ENCODE results near the gene TPPP3.
A peak's percentile ranks its signal among the peaks of the same experiment; 100 is the strongest.

TPPP3 gene

DNA sequence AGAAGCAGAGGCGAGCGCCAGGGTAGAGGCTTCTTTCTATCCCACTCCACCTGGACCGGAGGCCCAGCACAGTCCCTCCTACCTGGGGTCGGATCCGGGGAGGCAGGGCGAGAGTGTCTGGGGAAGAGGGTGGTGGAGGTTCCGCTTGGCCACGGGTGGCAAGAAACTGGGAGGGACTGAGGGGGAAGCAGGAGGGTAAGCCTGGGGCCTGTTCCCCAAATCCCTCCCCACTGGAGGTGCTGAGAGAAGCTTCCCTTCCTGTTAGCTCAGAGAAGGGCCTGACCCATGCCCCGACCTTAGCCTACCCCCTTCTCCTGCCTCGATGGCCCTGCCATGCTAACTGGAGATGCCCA is 1.8 kb upstream of the TPPP3 start:
- Histone ChIP-seq H2BK5ac (ENCODE audit: low read depth, low read length, poor library complexity, severe bottlenecking) (no peak overlapping the region), H3K36me3 (ENCODE audit: control insufficient read depth in 1 of 2, insufficient read depth in 2 of 2, low read depth in 1 of 2, low read length in 2 of 2) (no peaks in the 10 kb centered on the region), H2AFZ (ENCODE audit: low read depth, low read length) (no peak overlapping the region), H2BK120ac (ENCODE audit: low read depth, low read length) (no peak overlapping the region), H2BK15ac (ENCODE audit: low read depth, poor library complexity, severe bottlenecking) (peak overlapping the region; percentile 30), H3K23ac (ENCODE audit: low read length in 2 of 2) (no peak overlapping the region), H3K4ac (ENCODE audit: low read depth in 1 of 2, low read length in 2 of 2) (no peak overlapping the region), H2BK12ac (ENCODE audit: low read length in 2 of 2) (no peak overlapping the region), H3K9ac (ENCODE audit: low read length) (no peak overlapping the region), H3K4me2 (ENCODE audit: low read length, poor library complexity, severe bottlenecking) (no peak overlapping the region), H4K8ac (ENCODE audit: low read length) (no peak overlapping the region), H3K14ac (ENCODE audit: low read length in 2 of 2) (no peak overlapping the region), H3K27me3 (ENCODE audit: control insufficient read depth in 1 of 2, insufficient read depth in 1 of 2, low read length in 2 of 2) (peaks cover 15 to 81% of the 10 kb centered on the region in 2 experiments), H3K4me3 (ENCODE audit: insufficient read depth in 1 of 2, low read depth in 1 of 2, low read length in 2 of 2) (no peak overlapping the region), H3K27ac (ENCODE audit: low read length, poor library complexity, severe bottlenecking) (no peak overlapping the region), H2AK5ac (ENCODE audit: low read length, severe bottlenecking) (no peak overlapping the region), H3K18ac (ENCODE audit: low read depth in 1 of 2, low read length in 2 of 2) (no peak overlapping the region), H3K79me1 (replicated peaks; ENCODE audit: low read length, poor library complexity, severe bottlenecking) (no peaks in the 10 kb centered on the region), H4K91ac (ENCODE audit: low read length) (no peak overlapping the region), H3K9me3 (ENCODE audit: control insufficient read depth, low read length) (no peaks in the 10 kb centered on the region), H3K4me1 (ENCODE audit: control insufficient read depth, insufficient read depth, low read depth, low read length) (peaks cover 52% of the 10 kb centered on the region)
- DNase-seq: no peak
- WGBS: 78% methylated on average over 7 of the region's 10 CpGs

DNA sequence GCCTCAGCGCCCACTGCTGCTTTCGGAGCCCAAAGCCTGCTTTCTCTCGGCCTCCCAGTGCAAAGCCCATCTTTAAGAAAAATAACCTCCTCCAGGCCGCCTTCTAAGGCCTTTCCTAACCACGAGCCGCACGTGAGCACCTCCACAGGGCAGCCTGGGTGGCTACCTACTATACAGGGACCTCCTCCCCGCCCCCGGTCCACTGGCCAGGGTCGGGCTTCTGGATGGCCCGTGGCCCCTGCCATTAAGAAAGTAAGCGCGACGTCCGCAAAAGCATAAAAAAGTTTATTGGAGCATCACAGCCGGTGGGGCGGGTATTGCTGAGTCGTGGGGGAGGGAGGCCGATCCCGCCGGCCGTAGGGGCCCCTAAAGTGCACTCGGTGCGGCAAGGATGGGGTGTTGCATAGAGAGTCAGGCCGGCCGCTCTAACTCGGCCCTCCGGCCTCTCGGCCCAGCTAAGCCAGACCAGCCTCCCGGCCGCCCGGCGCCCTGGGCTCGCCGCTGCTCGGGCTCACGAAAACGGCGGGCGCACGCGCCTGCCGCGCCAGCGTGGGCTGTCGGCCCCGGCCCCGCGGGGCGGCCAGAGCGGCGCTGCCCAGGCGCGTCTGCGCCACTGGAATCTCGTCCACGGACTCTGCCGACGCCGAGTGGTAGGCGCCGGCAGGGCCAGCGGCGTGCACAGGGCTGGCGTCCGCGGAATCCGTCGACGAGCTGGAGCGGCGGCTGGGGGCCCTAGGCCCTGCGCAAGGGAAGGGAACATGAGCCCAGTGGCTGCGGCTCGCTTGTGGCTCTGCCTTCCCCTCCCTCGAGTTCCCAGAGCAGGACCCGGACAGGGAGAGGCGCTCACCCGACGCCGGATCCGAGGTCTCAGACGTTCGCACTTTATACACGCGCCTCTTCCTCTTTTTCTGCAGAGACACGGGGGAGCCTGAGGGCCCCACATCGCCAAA is 1.1 kb upstream of the TPPP3 start:
- no peak overlapping the region for H2AFZ ChIP-seq (ENCODE audit: low read depth, low read length)
- no peaks in the 10 kb centered on the region for H3K79me1 ChIP-seq (replicated peaks; ENCODE audit: low read length, poor library complexity, severe bottlenecking)
- peak overlapping the region; percentile 27 for H3K4me2 ChIP-seq (ENCODE audit: low read length, poor library complexity, severe bottlenecking)
- H3K18ac ChIP-seq (ENCODE audit: low read depth in 1 of 2, low read length in 2 of 2): peak overlapping the region; percentile 6 to 34
- no peaks in the 10 kb centered on the region for H3K9me3 ChIP-seq (ENCODE audit: control insufficient read depth, low read length)
- H3K4ac ChIP-seq (ENCODE audit: low read depth in 1 of 2, low read length in 2 of 2): no peak overlapping the region
- H2BK120ac ChIP-seq (ENCODE audit: low read depth, low read length): no peak overlapping the region
- H2BK5ac ChIP-seq (ENCODE audit: low read depth, low read length, poor library complexity, severe bottlenecking): no peak overlapping the region
- H4K91ac ChIP-seq (ENCODE audit: low read length): no peak overlapping the region
- no peak overlapping the region for H2AK5ac ChIP-seq (ENCODE audit: low read length, severe bottlenecking)
- H2BK12ac ChIP-seq (ENCODE audit: low read length in 2 of 2): peak overlapping the region in 1 of 2 experiments; percentile 10
- WGBS: 15% methylated on average over 67 of the region's 88 CpGs
- peaks cover 46% of the 10 kb centered on the region for H3K4me1 ChIP-seq (ENCODE audit: control insufficient read depth, insufficient read depth, low read depth, low read length)
- peaks cover 15 to 75% of the 10 kb centered on the region in 2 experiments for H3K27me3 ChIP-seq (ENCODE audit: control insufficient read depth in 1 of 2, insufficient read depth in 1 of 2, low read length in 2 of 2)
- no peaks in the 10 kb centered on the region for H3K36me3 ChIP-seq (ENCODE audit: control insufficient read depth in 1 of 2, insufficient read depth in 2 of 2, low read depth in 1 of 2, low read length in 2 of 2)
- no peak overlapping the region for H3K27ac ChIP-seq (ENCODE audit: low read length, poor library complexity, severe bottlenecking)
- H4K8ac ChIP-seq (ENCODE audit: low read length): peak overlapping the region; percentile 58
- H3K14ac ChIP-seq (ENCODE audit: low read length in 2 of 2): no peak overlapping the region
- peak; percentile 38 for DNase-seq
- peak overlapping the region in 1 of 2 experiments; percentile 74 for H3K4me3 ChIP-seq (ENCODE audit: insufficient read depth in 1 of 2, low read depth in 1 of 2, low read length in 2 of 2)
- no peak overlapping the region for H3K23ac ChIP-seq (ENCODE audit: low read length in 2 of 2)
- peak overlapping the region; percentile 30 for H2BK15ac ChIP-seq (ENCODE audit: low read depth, poor library complexity, severe bottlenecking)
- H3K9ac ChIP-seq (ENCODE audit: low read length): peak overlapping the region; percentile 85

DNA sequence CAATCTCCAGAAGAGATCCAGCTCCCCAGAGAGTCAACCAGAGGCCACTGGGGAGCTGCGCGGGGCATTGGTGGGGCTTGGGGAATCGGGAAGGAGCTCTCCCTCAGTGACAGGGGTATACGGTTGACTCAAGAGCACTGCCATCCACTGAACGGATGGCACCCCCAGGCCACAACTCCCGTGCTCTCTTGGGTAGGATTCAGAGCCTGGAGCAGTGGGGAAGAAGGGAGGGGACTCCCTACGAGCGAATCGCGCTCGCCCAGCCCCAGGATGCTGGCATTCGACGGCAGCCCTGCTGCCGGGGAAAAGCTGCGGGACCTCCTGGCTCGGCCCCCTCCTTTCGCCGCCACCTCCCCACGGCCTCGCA is 473 bp upstream of the TPPP3 start:
- H2BK5ac ChIP-seq (ENCODE audit: low read depth, low read length, poor library complexity, severe bottlenecking): no peak overlapping the region
- no peaks in the 10 kb centered on the region for H3K9me3 ChIP-seq (ENCODE audit: control insufficient read depth, low read length)
- peak overlapping the region in 1 of 2 experiments; percentile 45 for H2BK12ac ChIP-seq (ENCODE audit: low read length in 2 of 2)
- no peak for DNase-seq
- H3K4me1 ChIP-seq (ENCODE audit: control insufficient read depth, insufficient read depth, low read depth, low read length): peaks cover 42% of the 10 kb centered on the region
- 17% methylated on average over 19 of the region's 20 CpGs for WGBS
- no peaks in the 10 kb centered on the region for H3K36me3 ChIP-seq (ENCODE audit: control insufficient read depth in 1 of 2, insufficient read depth in 2 of 2, low read depth in 1 of 2, low read length in 2 of 2)
- H3K79me1 ChIP-seq (replicated peaks; ENCODE audit: low read length, poor library complexity, severe bottlenecking): no peaks in the 10 kb centered on the region
- H3K23ac ChIP-seq (ENCODE audit: low read length in 2 of 2): peak overlapping the region in 1 of 2 experiments; percentile 34
- H2AFZ ChIP-seq (ENCODE audit: low read depth, low read length): no peak overlapping the region
- peak overlapping the region; percentile 1 for H4K8ac ChIP-seq (ENCODE audit: low read length)
- H3K4me2 ChIP-seq (ENCODE audit: low read length, poor library complexity, severe bottlenecking): peak overlapping the region; percentile 37
- H4K91ac ChIP-seq (ENCODE audit: low read length): peak overlapping the region; percentile 9
- peak overlapping the region; percentile 28 to 34 for H3K18ac ChIP-seq (ENCODE audit: low read depth in 1 of 2, low read length in 2 of 2)
- no peak overlapping the region for H3K14ac ChIP-seq (ENCODE audit: low read length in 2 of 2)
- H2BK120ac ChIP-seq (ENCODE audit: low read depth, low read length): no peak overlapping the region
- peaks cover 15 to 69% of the 10 kb centered on the region in 2 experiments for H3K27me3 ChIP-seq (ENCODE audit: control insufficient read depth in 1 of 2, insufficient read depth in 1 of 2, low read length in 2 of 2)
- peak overlapping the region; percentile 12 for H2BK15ac ChIP-seq (ENCODE audit: low read depth, poor library complexity, severe bottlenecking)
- H2AK5ac ChIP-seq (ENCODE audit: low read length, severe bottlenecking): no peak overlapping the region
- no peak overlapping the region for H3K27ac ChIP-seq (ENCODE audit: low read length, poor library complexity, severe bottlenecking)
- no peak overlapping the region for H3K4ac ChIP-seq (ENCODE audit: low read depth in 1 of 2, low read length in 2 of 2)
- H3K9ac ChIP-seq (ENCODE audit: low read length): peak overlapping the region; percentile 85
- peak overlapping the region in 1 of 2 experiments; percentile 74 for H3K4me3 ChIP-seq (ENCODE audit: insufficient read depth in 1 of 2, low read depth in 1 of 2, low read length in 2 of 2)

GRCh38 chr16:67392301-67393059 is 818 bp downstream of the TPPP3 start:
- WGBS: 93% methylated on average over 18 of the region's 18 CpGs

More at GRCh38 chr16:67392301-67393059, 818 bp downstream of the TPPP3 start:
- H2BK15ac ChIP-seq (ENCODE audit: low read depth, poor library complexity, severe bottlenecking): no peak overlapping the region
- no peak overlapping the region for H2AFZ ChIP-seq (ENCODE audit: low read depth, low read length)
- H4K91ac ChIP-seq (ENCODE audit: low read length): no peak overlapping the region
- no peak overlapping the region for H3K27ac ChIP-seq (ENCODE audit: low read length, poor library complexity, severe bottlenecking)
- H3K4me2 ChIP-seq (ENCODE audit: low read length, poor library complexity, severe bottlenecking): no peak overlapping the region
- peak overlapping the region; percentile 14 to 83 for H2BK12ac ChIP-seq (ENCODE audit: low read length in 2 of 2)
- peaks cover 26 to 71% of the 10 kb centered on the region in 2 experiments for H3K27me3 ChIP-seq (ENCODE audit: control insufficient read depth in 1 of 2, insufficient read depth in 1 of 2, low read length in 2 of 2)
- H2BK5ac ChIP-seq (ENCODE audit: low read depth, low read length, poor library complexity, severe bottlenecking): no peak overlapping the region
- peak overlapping the region in 1 of 2 experiments; percentile 53 for H3K14ac ChIP-seq (ENCODE audit: low read length in 2 of 2)
- H2AK5ac ChIP-seq (ENCODE audit: low read length, severe bottlenecking): no peak overlapping the region
- no peaks in the 10 kb centered on the region for H3K9me3 ChIP-seq (ENCODE audit: control insufficient read depth, low read length)
- peak overlapping the region; percentile 39 for H4K8ac ChIP-seq (ENCODE audit: low read length)
- peak overlapping the region in 1 of 2 experiments; percentile 74 for H3K4me3 ChIP-seq (ENCODE audit: insufficient read depth in 1 of 2, low read depth in 1 of 2, low read length in 2 of 2)
- peak overlapping the region; percentile 85 for H3K9ac ChIP-seq (ENCODE audit: low read length)
- no peak overlapping the region for H2BK120ac ChIP-seq (ENCODE audit: low read depth, low read length)
- H3K79me1 ChIP-seq (replicated peaks; ENCODE audit: low read length, poor library complexity, severe bottlenecking): no peaks in the 10 kb centered on the region
- no peak for DNase-seq
- H3K4ac ChIP-seq (ENCODE audit: low read depth in 1 of 2, low read length in 2 of 2): no peak overlapping the region
- H3K4me1 ChIP-seq (ENCODE audit: control insufficient read depth, insufficient read depth, low read depth, low read length): peaks cover 42% of the 10 kb centered on the region
- H3K36me3 ChIP-seq (ENCODE audit: control insufficient read depth in 1 of 2, insufficient read depth in 2 of 2, low read depth in 1 of 2, low read length in 2 of 2): no peaks in the 10 kb centered on the region
- H3K18ac ChIP-seq (ENCODE audit: low read depth in 1 of 2, low read length in 2 of 2): peak overlapping the region in 1 of 2 experiments; percentile 38
- H3K23ac ChIP-seq (ENCODE audit: low read length in 2 of 2): no peak overlapping the region
